ENCODE results near the gene HS3ST4.

HS3ST4 gene

DNA sequence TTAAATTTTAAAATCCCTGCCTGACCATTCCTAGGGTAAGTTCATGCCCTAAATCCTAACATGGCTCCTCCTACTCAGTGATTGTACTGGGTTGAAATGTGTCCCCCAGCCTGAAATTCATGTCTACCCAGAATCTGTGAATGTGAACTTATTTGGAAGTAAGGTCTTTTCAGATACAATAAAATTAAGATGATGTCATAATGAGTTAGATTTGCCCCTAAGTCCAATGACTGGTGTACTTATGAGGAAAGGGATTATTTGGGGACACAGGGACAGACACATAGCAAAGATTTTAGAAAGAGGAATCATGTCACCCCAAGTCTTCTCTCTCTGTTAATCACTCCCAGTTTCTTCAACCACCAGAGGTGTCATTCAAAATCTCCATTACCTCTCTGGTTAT lies 185.3 kb downstream of the HS3ST4 start:
- intact Hi-C loops (cut with DNase I; ENCODE audit: low total_unique reads) = no loop called here
- H3K27ac ChIP-seq = no peak overlapping the region

DNA sequence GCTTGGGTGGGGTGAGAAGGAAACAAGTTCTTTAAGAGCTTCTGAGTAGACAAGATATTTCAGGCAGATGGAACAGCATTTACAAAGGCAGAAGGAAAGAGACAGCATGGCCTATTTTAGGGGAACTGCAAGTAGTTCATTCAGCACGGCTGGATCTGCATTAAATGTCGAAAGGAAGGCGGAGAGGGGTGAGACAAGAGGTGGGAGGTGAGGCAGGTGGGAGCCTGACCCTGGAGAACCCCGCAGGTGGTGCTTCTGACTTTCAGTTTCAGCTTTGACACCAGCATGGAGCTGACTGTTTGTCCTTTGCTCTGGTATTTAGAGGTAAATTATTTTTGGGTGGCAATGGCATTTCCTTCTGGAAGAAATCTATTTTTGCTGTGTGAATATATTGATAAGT lies 194.8 kb downstream of the HS3ST4 start:
- H3K27ac ChIP-seq = no peak overlapping the region
- H3K4me1 ChIP-seq = no peaks in the 10 kb centered on the region
- DNase-seq = no peak
- no peaks in the 10 kb centered on the region for H3K9me3 ChIP-seq
- intact Hi-C loops (cut with DNase I; ENCODE audit: low total_unique reads) = no loop called here
- no peaks in the 10 kb centered on the region for H3K36me3 ChIP-seq
- H3K4me3 ChIP-seq = no peak overlapping the region
- TF ChIP-seq, protein P1, sequence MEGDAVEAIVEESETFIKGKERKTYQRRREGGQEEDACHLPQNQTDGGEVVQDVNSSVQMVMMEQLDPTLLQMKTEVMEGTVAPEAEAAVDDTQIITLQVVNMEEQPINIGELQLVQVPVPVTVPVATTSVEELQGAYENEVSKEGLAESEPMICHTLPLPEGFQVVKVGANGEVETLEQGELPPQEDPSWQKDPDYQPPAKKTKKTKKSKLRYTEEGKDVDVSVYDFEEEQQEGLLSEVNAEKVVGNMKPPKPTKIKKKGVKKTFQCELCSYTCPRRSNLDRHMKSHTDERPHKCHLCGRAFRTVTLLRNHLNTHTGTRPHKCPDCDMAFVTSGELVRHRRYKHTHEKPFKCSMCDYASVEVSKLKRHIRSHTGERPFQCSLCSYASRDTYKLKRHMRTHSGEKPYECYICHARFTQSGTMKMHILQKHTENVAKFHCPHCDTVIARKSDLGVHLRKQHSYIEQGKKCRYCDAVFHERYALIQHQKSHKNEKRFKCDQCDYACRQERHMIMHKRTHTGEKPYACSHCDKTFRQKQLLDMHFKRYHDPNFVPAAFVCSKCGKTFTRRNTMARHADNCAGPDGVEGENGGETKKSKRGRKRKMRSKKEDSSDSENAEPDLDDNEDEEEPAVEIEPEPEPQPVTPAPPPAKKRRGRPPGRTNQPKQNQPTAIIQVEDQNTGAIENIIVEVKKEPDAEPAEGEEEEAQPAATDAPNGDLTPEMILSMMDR (IDR thresholded peaks at IDR 0.05) = no peak
- H3K27me3 ChIP-seq = no peaks in the 10 kb centered on the region

More for the DNA sequence above, 185.3 kb downstream of the HS3ST4 start:
- TF ChIP-seq, protein P1 (IDR thresholded peaks at IDR 0.05) = no peak
- H3K9me3 ChIP-seq = no peaks in the 10 kb centered on the region
- peaks cover 0 to 5% (median 0%) of the 10 kb centered on the region in 4 donors for H3K4me1 ChIP-seq
- no peaks in the 10 kb centered on the region for H3K27me3 ChIP-seq
- DNase-seq = no peak
- H3K4me3 ChIP-seq = no peak overlapping the region
- no peaks in the 10 kb centered on the region for H3K36me3 ChIP-seq

DNA sequence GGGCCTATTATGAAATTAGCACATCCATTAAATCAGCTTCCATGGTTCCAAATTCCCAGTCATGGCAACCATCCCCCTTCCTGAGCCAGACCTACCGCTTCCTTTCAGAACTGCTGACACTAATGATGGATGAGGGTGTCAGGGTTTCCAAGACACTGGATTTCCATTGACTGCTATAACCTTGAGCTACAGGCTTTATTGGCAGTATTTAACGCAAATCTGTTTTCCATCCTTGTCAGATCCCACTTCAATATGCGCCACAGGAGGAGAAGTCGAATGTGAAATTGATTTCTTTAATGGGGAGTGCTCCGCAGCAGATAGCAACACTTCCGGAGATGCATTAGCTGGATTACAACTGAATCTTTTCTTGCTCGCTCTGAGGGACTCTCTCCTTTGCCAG lies 197.1 kb downstream of the HS3ST4 start:
- H3K9me3 ChIP-seq = no peaks in the 10 kb centered on the region
- no peaks in the 10 kb centered on the region for H3K27me3 ChIP-seq
- intact Hi-C loops (cut with DNase I; ENCODE audit: low total_unique reads) = no loop called here
- TF ChIP-seq, protein P1 (IDR thresholded peaks at IDR 0.05) = no peak
- H3K27ac ChIP-seq = no peak overlapping the region
- no peak for DNase-seq
- H3K4me3 ChIP-seq = no peak overlapping the region
- no peaks in the 10 kb centered on the region for H3K4me1 ChIP-seq
- no peaks in the 10 kb centered on the region for H3K36me3 ChIP-seq

DNA sequence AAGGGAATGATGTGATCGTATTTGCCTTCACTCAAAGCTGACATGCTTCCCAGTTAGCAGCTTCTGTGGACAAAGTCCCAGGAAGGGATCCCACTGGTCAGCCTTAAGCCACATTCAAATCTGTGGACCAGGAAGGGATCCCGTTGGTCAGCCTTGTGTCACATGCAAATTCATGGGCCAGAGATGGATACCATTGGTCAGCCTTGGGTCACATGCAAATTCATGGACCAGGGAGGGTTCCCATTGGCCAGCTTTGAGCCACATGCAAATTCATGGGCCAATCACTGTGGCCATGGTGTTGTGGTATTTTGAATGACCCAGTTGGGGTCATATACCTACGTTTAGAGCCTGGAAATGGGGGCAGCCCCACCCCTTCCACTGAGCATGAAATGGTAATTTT lies 201.6 kb downstream of the HS3ST4 start:
- Histone ChIP-seq H3K27me3 (no peaks in the 10 kb centered on the region), H3K4me3 (no peak overlapping the region), H3K9me3 (no peaks in the 10 kb centered on the region), H3K27ac (no peak overlapping the region), H3K36me3 (no peaks in the 10 kb centered on the region), H3K4me1 (no peaks in the 10 kb centered on the region)
- TF ChIP-seq, protein P1 (IDR thresholded peaks at IDR 0.05) = no peak
- DNase-seq = no peak
- intact Hi-C loops (cut with DNase I; ENCODE audit: low total_unique reads) = no loop called here

DNA sequence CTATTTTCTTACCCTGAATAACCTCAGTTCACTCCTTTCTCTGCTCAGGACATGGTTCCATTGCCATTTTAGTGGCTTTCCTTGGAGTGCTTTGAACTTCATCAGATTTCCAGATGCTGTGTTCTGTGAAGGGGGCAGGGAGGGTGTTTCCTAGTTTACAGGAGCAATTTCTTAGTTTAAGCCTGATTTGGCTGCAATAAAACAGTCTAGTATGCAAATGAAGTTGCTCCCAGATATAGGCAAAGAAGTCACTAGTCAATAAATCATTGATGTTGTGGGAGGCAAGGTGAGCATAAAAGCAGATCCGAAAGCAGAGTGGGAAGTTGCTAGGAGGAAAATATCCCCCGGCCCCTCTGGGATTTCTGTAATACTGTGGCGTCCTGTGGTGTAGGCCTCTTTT lies 202.3 kb downstream of the HS3ST4 start:
- Histone ChIP-seq H3K27ac (no peak overlapping the region), H3K36me3 (no peaks in the 10 kb centered on the region), H3K27me3 (no peaks in the 10 kb centered on the region), H3K9me3 (no peaks in the 10 kb centered on the region), H3K4me3 (no peak overlapping the region), H3K4me1 (no peaks in the 10 kb centered on the region)
- DNase-seq = no peak
- TF ChIP-seq, protein P1 (IDR thresholded peaks at IDR 0.05) = no peak
- intact Hi-C loops (cut with DNase I; ENCODE audit: low total_unique reads) = no loop called here

DNA sequence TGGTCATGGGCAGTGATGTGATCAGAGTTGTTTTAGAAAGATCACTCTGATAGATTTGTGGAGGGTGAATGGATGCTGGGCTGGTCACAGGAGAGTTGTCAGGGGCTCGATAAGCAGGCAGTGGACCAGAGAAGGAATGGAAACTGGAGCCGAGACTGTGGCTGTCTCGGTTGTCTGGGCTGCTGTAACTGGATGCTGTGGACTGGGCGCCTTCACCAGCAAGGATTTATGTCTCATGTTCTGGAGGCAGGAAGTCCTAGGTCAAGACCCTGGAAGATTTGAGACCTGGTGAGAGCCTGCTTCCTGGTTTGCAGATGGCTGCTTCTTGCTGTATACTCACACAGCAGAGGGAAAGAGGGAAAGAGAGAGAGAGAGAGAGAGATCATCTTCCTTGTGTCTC lies 203.6 kb downstream of the HS3ST4 start:
- no peak for DNase-seq
- no peak overlapping the region for H3K27ac ChIP-seq
- H3K36me3 ChIP-seq = no peaks in the 10 kb centered on the region
- no peak overlapping the region for H3K4me3 ChIP-seq
- no peaks in the 10 kb centered on the region for H3K4me1 ChIP-seq
- no peaks in the 10 kb centered on the region for H3K9me3 ChIP-seq
- TF ChIP-seq, protein P1 (IDR thresholded peaks at IDR 0.05) = no peak
- intact Hi-C loops (cut with DNase I; ENCODE audit: low total_unique reads) = no loop called here
- no peaks in the 10 kb centered on the region for H3K27me3 ChIP-seq

Data from tibial artery (tissue), 4 donors.